RPMI8226 (cell line): ENCODE measurements around the gene CDK6.
"Not testable (repeated sequence)": the region's sequence is repeated elsewhere in the genome, so short reads cannot be mapped to it uniquely, and the experiment has no call there.

Experiments used
- DNase-seq: peaks from one replicate; pipeline ENCODE4 v3.0.0-alpha.2; 2015

Gene CDK6

DNA sequence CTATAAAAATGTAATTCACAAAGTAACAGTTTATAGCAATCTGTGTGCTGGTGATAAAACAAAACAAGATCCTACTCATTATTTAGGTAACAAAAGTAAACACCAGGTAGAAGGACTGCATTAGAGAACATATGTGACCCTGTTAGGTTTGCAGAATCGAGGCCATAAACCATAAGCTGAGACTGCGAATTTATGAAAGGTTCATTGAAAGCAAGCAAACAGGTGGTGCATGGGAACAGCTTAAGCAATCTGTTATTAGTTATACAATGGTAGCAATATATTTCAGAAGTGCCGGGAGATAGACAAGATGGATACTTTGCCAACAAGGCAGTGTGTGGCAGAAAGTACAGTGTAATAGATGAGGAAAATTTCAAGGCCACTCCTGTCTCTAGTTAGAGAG is 222.7 kb downstream of the CDK6 start:
- no peak for DNase-seq

DNA sequence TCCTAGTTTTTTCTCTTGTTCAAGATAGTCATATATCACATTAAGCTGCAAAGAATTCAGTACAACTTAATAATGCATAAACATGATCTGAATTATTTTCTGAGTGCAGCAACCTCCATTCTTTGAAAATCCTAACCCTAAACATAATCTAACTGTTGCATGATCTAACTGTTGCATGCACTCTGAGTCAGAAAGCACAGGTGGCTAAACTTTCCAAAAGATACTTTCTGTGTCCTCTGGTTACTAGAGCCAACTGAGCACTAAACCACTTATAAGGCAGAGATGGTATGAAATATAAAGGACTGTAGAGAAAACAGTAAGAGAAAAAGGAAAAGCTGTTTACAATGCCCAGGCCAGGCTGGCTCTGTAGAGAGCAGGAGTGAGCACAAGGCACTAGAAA is 223.2 kb downstream of the CDK6 start:
- DNase-seq = no peak

DNA sequence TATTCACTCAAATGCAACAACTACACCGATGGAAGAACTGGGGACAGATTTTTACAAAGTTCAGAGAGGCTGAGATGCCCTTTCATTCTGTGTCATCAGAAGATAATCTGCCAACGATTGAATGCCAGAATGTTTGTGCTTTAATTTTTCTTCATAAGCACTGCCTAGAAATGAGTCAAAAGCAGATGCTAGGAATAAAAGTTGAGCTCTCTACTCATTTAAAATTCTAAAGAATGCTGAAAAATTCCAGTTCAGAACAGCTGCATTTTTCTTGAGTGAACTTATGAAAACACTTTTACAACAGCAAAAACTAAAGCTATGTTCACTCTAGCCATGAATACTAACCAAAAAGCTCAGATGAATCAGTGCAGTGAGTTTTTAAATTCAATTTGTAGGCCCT is 223.9 kb downstream of the CDK6 start:
- DNase-seq = no peak

DNA sequence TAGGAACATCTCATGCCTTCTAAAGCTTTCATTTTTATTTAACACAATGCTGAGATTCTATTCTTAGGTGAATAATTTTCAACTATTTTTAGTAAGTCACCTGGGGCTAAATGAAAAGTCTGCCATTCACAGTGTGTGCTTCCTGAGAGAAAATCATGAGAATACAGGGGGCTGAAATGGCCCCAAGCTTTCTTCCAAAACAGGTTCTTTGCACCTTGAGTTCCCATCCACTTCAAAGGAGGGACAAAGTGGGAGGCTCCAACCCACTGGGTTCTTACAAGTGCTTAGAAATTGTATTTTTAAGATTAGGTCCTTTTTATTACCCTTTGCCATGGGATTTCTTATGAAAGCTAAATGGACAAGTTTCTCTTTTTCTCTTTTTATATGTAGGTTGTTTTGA is 224.6 kb downstream of the CDK6 start:
- DNase-seq = no peak

DNA sequence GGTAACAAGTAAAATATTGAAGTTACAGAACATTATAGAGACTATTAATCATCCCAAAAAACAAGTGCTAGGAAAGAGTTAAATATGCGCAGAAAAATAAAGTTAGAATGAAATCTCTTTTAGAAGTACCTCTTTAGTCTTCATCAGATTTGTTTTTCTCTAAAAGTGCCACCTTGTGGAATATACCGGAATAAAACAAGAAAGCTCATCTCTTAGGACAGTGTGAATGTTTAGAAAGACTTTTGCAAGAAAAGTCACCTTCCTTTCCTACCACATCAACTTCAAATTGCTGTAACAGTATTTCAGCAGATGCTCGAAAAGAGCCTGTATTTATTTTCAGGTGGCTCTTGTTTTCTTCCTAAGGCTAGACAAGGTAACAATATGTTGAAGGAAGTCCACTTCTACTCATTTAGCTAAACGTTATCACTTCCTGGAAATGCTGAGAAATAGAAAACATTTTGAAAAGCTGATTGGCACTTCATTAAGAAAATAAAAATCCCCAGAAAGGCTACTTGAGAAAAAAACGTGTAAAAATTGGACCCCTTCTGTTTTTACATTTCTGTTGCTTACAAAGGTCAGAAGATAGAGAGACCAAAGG is 226.4 kb downstream of the CDK6 start:
- peak; percentile 33 for DNase-seq

DNA sequence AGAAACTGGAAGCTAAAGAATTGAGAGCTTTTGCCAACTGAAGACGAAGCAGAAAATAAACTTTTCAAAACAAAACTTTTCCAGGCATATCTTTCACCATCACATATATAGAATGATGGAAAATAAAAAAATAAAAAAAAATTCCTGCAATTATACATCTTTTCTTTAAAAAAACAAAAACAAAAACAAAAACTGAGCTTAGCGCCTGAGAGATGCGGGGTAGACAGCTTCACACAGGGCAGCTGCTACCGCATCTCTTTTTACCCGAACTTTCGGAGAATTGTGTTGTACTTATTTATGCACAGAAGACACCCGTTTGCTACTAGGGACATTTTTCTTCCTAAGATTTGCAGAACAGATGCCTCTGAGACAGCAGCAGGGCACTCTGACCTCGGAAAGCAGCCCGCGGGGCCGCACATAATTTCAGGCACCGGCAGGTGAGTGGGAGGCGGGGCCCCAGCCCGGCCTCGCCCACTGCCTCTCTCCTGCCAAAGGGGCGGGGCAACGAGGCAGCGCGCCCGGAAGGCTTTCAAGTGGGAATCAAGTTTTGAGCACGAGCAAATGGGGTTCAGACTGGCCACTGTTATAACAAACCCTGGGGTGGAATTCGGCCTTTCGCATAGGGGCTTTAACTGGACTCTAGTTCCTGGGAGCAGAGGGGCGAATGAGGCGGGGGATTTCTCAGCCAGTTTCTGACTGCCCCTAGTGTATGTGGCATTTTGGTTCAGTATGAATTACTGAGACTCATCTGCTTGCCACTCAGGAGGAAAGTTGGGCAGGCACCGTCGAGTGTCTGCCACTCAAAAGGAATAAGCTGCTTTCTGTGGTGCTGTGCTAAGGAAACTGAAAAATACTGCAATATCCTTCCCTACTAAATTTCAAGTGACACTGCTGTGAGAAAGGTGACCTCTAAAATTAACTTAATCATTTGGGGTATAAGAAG is 227.7 kb downstream of the CDK6 start:
- DNase-seq = no peak

DNA sequence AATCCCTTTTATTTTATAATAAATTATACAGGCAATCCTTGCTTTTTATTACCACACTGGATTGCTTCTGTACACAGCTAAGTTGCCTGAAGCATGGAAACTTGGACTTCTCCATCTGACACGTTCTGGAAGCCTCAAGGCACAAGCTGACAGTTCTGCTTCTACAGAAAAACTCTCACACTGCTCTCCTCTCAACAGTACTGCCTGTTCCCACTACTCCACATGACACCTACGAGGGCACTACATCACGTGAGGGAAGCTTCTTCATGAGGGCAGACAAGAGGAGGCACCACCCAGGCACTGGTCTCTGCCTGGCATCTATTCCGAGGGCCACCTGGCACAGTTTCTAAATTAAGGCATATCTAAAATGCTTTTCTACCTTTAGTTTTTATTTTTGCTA is 229.4 kb downstream of the CDK6 start:
- DNase-seq = no peak

DNA sequence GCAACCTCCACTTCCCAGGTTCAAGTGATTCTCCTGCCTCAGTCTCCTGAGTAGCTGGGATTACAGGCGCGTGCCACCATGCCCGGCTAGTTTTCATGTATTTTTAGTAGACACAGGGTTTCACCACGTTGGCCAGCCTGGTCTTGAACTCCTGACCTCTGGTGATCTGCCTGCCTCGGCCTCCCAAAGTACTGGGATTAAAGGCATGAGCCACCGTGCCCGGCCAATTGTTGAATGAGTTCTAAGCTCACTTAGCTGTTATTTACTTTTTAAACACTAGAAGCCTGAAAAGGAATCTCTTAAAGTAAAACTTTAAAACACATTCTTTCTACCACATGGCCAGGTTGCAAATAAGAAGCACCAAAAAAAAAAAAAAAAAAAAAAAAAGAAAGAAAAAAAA is 231.9 kb downstream of the CDK6 start:
- DNase-seq = not testable (repeated sequence)

DNA sequence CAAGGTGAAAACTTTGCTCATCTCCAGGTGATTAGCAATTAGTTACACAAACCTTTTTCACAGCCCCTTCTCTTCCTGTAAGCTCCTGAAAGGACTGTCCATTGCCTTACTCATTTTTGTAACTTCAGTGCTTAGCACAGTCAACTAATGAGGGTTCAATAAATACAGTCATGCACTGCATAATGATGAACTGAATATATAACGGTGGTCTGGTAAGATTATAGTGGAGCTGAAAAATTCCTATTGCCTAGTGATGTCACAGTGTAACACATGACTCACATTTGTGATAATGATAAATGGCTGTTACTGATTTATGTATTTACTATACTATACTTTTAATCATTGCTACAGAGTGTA is 233.3 kb downstream of the CDK6 start:
- no peak for DNase-seq

DNA sequence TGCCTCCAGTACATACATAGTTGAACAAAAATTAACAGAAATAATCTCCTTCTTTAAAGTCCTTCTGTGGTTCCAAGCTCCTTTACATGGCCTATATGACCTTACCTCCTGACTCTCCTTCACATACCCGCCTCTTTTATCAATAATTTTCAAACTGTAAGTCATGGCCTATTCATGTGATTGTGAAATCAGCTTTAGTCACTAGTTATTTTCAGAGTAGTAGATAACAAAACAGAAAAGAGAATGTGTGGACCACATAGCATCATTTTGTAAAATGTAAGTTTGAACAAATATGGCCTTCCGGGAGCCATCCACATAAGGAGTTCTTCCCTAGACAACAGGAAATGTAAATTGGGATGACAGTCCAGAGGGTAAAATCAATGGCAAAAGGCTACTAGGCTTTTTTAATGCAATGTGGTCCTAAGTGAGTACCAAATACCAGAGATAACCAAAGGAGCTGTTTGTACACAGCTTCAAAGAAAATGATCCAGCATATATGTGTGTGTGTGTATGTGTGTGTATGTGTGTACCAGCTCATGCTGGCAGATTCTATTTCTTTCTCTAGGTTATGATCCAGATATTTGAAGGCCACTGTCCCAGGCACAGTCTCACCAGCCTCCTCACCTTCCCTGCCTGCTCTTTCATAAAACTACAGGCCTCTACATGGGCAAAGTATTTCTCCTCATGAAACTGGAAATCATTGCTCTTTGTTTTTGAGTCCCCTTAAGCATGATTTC is 233.9 kb downstream of the CDK6 start:
- no peak for DNase-seq

DNA sequence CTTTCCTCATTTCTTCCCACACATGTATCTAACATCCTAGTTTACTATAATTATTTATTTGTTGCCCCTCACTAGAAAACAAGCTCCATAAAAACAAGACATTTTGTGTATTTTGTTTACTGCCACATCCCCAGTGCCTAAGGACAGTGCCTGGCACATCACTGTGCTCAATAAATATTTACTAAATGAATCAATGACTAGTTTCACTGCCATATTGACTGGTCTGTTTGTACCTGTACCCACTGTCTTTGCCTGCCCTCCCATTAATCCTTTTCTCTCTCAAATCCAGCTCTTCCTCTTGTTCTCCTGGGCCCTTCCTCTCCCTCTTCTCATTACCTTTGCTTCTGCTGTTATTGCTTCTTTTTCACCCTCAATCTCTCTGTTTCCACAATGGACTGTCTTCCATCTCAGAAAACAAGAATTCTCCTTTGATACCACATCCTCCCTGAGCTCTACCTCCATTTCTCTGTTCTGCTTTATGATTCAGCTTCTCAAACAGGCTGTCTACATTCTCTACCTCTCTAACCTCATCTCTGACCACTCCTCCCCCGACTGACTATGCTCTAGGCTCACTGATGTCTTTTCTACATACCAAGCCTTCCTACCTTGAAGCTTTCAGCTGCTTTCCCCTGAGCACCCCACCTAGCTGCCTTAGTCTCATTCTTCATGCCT is 237.9 kb downstream of the CDK6 start:
- no peak for DNase-seq

DNA sequence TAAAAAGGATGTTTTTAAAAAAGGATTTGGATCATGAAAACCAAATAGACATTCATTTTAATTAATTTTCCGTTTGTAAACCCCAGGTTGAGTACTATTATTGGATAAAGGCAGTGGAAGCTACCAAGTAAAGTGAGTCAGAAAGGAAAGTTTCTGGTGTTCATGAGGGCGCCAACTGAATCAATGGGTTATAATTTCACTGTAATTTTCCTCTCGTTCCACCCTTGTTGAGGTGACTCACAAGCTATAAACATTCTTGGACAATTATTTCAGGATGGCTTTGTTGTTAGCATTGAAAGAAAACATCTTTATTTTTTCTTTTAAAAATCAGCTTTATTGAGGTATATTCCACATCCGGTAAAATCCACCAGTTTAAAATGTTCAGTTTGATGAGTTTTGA is 241.1 kb downstream of the CDK6 start:
- no peak for DNase-seq

DNA sequence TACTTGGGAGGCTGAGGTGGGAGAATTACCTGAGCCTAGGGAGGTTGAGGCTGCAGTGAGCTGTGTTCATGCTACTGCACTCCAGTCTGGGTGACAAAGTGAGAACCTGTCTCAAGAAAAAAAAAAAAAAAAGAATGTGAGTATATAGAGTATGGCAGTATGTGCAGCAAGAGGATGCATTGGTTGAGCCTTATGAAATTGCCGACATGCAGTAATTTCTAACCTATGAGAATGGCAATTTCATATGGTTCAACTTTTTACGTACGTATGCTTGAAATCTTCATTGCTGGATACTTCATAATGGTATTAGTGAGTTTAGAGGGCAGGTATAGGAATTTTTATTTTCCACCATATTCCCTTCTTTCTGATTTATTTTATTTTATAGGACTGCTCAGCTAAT is 241.6 kb downstream of the CDK6 start:
- DNase-seq = no peak

DNA sequence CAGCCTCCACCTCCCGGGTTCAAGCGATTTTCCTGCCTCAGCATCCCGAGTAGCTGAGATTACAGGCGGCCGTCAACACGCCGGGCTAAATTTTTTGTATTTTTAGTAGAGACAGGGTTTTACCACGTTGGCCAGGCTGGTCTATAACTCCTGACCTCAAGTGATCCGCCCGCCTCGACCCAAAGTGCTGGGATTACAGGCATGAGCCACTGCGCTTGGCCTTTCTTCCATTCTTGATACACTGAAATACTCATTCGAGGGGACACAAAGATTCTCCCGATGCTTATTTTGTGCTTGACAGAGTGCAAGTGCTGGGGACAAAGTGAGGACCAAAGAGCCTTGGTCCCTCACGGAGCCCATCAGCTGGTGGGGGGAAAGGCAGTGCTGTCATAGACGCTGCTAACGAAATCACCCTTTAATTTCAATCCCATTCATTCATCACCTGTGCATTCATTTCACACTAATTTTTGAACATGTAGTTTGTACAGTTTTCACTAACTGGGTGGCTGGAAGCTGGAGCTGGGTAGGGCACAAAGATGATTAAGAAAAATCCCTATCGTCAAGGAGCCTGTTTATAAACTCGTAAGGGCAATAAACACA is 245.6 kb downstream of the CDK6 start:
- DNase-seq = no peak

DNA sequence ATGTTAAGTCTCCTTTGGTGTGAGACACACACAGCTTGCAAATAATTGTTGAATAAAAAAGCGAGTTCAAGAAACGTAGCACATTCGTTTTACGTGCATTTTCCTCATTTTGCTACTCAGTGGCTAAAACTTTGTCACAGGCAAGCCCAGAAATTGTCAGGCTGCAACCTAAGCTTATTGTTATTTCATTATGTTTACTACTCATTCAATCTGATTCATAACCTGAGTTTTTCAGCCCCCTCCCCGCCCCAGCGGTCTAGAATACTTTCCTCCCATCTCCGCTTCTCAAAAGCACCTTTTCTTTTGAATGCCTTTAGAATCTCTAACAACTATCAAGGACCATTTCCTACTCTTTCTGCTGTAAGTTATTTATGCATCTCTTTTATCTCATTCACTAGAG is 247.3 kb downstream of the CDK6 start:
- no peak for DNase-seq

DNA sequence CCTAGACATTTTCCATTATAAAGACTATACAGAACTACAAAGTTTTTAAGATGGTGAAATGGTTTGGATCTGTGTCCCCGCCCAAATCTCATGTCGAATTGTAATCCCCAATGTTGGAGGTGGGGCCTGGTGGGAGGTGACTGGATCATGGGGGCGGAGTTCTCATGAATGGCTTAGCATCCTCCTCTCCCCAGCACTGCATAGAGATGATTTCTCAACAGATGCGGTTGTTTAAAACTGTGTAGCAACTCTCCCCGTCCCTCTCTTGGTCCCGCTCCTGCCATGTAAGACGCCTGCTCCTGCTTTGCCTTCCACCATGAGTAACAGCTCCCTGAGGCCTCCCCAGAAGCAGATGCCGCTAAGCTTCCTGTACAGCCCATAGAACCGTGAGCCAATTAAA is 247.8 kb downstream of the CDK6 start:
- DNase-seq = no peak

DNA sequence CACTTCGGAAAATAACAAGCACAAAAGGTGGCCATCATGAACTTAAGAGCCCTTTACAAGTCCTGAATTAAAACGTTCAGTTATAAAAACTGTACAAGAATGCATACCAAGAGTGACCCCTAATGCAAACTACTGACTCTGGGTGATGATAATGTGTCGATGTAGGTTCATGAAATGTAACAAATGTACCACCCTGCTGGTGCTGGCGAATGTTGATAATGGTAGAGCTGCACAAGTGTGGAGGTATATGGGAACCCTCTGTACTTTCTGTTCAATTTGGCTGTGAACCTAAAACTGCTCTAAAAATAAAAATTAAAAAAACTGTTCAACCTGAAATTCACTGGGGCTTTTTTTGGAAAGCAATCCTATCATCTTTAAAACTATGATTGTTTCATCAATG is 249.5 kb downstream of the CDK6 start:
- DNase-seq = no peak

DNA sequence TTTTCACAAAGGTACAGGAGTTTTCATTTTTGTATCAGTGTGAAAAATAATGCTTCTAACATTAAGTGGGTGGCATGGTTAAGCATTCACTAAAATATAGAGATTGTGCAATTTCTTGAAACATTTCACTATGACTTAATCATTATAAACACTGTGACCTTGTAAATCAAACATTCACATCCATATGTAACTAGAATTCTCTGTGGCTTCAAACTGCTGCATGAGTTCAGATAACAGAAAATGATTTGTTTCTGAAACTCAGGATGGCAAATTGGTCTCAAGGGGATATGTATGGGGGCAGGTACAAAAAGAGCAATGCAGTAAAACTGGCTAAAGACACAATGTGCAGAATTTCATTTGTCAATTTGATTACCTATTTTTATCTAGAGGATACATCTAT is 250.0 kb downstream of the CDK6 start:
- no peak for DNase-seq

DNA sequence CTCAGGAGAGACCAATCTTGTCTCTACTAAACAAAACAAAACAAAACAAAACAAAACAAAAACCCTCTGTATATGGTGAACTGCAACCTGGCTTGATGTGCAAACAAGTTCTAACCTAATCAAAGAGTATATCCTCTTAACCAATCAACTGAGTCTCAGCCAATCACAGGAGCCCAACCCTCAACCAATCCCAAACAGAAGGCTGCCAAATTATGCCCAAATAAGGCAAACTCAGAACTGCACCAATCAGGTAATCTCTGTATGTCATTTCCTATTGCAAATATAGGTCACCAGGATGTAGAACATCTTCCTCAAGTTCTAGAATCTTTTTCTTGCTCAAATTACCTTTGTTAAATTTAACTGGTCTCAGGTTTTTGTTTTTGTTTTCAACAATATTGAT is 251.4 kb downstream of the CDK6 start:
- no peak for DNase-seq

DNA sequence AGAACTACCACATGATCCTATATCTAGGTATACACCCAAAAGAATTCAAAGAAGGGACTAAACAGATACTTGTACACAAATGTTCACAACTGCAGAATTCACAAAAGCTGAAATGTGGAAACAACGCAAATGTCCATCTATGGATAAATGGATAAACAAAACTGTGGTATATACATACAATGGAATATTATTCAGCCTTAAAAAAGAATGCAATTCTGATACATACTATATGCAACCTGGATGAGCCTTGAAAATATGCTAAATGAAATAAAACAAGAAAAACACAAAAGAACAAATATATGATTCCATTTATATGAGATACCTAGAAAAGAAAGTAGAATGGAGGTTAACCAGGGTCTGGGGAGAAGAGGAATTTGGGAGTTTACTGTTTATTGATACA is 253.4 kb downstream of the CDK6 start:
- no peak for DNase-seq

DNA sequence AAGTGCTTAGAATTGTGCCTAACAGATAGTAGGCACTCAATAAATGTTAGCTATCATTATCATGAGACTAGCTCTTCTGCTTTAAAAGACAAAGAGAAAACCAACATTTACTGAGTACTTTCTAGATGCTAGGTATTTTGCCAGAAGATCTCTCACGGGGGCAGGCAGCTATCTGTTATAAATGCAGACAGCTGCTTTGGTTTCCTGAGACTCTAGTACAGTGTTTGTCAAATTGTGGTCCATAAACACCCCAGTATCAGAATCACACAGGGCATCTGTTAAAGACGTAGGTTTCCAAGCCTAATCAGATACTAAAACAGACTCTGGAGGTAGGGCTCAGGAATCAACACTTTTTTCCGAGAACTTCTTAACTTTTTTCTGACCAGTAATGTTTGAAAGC is 260.1 kb downstream of the CDK6 start:
- DNase-seq = no peak

DNA sequence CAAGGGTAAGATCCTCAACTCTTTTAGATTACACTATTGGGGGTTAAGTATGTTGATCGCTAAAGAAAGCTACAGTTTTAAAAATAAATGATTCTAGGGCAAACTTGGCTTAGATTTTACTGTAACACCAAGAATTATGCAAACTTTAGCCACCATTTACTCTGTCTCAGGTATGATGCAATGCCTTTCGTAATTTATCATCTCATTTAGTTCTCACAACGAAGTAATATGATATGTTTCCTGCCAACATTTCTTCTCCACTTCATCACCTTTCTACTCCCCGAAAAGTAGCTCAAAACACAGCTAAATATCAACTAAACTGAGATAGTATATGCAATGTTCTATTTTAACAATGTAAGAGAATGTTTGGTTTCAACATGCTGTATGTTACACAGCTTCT is 267.2 kb downstream of the CDK6 start:
- no peak for DNase-seq

DNA sequence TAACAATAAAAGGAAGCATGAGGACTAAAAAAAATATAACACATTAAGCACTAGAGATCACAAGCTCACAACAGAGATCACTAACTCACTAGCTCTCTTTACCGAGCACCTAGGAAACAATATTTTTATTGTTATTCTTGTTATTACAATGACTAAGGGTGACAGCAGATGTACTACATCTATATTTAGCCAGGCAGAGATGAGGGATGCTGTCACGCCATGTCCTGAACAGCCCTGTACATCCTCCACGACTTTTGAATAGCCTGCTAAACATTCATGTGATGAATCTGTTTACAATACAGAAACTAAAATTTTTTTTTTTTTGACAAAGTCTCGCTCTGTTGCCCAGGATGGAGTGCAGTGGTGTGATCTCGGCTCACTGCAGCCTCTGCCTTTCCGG is 268.9 kb downstream of the CDK6 start:
- no peak for DNase-seq
